Small intestine (tissue), 7 donors: Measurements from ENCODE around the gene BCKDHA. TPM values are rescaled to one million over a fixed set of nuclear protein-coding genes. Genes with fewer than 3 reads are reported as not detected.
"Not testable (repeated sequence)": the region's sequence is repeated elsewhere in the genome, so short reads cannot be mapped to it uniquely, and the experiment has no call there.

ENCODE experiments used
- DNase-seq, 2 donors: peaks; one replicate each; pipeline versions ENCODE4 v3.0.0 to v3.0.0-alpha.2; 2013
- FAIRE-seq: peaks from 2 replicates; lab custom pipeline; 2012; peaks lifted over from hg19 to GRCh38; lab: Jason Lieb, UNC
- H3K27ac ChIP-seq, 3 donors: one replicate each; pipeline ENCODE4 v1.5.1; 2013; ENCODE audit warnings: low read length in 2 of 3, mild to moderate bottlenecking in 2 of 3, control low read depth in 1 of 3, inconsistent platforms in 1 of 3, low read depth in 1 of 3, moderate library complexity in 1 of 3
- H3K27me3 ChIP-seq, 3 donors: one replicate each; pipeline ENCODE4 v1.6.1; 2013; ENCODE audit warnings: low read length in 3 of 3, inconsistent platforms in 1 of 3; ENCODE audit not compliant: control insufficient read depth in 3 of 3, insufficient read depth in 3 of 3
- H3K36me3 ChIP-seq, 3 donors: one replicate each; pipeline ENCODE4 v1.6.1; 2013; ENCODE audit warnings: low read length in 3 of 3, inconsistent platforms in 1 of 3, low read depth in 1 of 3, mild to moderate bottlenecking in 1 of 3, moderate library complexity in 1 of 3; ENCODE audit not compliant: control insufficient read depth in 3 of 3, insufficient read depth in 2 of 3
- H3K4me1 ChIP-seq, 3 donors: one replicate each; pipeline ENCODE4 v1.6.1; 2013; ENCODE audit warnings: low read length in 2 of 3, inconsistent platforms in 1 of 3, low read depth in 1 of 3, mild to moderate bottlenecking in 1 of 3, moderate library complexity in 1 of 3; ENCODE audit not compliant: control insufficient read depth in 3 of 3, insufficient read depth in 2 of 3
- H3K4me3 ChIP-seq, 3 donors: one replicate each; pipeline ENCODE4 v1.5.1; 2013; ENCODE audit warnings: low read length in 3 of 3, control low read depth in 1 of 3, inconsistent platforms in 1 of 3, low read depth in 1 of 3, mild to moderate bottlenecking in 1 of 3, moderate library complexity in 1 of 3
- H3K9me3 ChIP-seq, 2 donors: one replicate each; pipeline ENCODE4 v1.6.1; 2013; ENCODE audit warnings: low read depth in 1 of 2, low read length in 1 of 2; ENCODE audit not compliant: control insufficient read depth in 2 of 2, insufficient read depth in 1 of 2
- WGBS, 3 donors: extraction: QIAGEN DNeasy Blood & Tissue Kit; methylation state at CpG; one replicate each; pipeline ENCODE4 v1.1.7; 2013; 5-methylcytosine and 5-hydroxymethylcytosine counted together
- polyA plus RNA-seq, 4 donors: library from polyadenylated mRNA; stranded (reverse) in 3 of 4; unstranded in 1 of 4; fragments of 200-250 nt in 3 of 4; fragments of 120-200 nt in 1 of 4; gene quantifications; one replicate each; pipeline versions ENCODE4 v1.2.1 to v1.2.3, GENCODE V29; 2013
- donor health status: healthy with polysubstance abuse.
- donor health status: control.
- donor health status: control.
- donor health status: Bipolar disorder and iron deficiency.
- donor health status: healthy.

BCKDHA gene
- polyA plus RNA-seq, 4 donors = 19.9 to 34.0 (median 24.8) TPM

- H3K36me3 ChIP-seq = peaks cover 5 to 67% (median 11%) of the 10 kb centered on the region in 3 donors
- no peak for FAIRE-seq
- H3K4me1 ChIP-seq = peaks cover 2 to 58% (median 3%) of the 10 kb centered on the region in 3 donors
- no peaks in the 10 kb centered on the region for H3K9me3 ChIP-seq
- DNase-seq = no peak
- 74 to 80% (median 75%) methylated on average over 5 of the region's 5 CpGs for WGBS, 3 donors
- H3K27ac ChIP-seq = no peak overlapping the region
- no peaks in the 10 kb centered on the region for H3K27me3 ChIP-seq
- no peak overlapping the region for H3K4me3 ChIP-seq
These were observed 36.8 kb downstream of the BCKDHA start for GRCh38 chr19:41434450-41434849.

- not testable (repeated sequence) for FAIRE-seq, DNase-seq, H3K4me3 ChIP-seq, H3K27me3 ChIP-seq, H3K9me3 ChIP-seq
- 90 to 96% (median 92%) methylated on average over 11 of the region's 11 CpGs for WGBS, 3 donors
- peaks cover 5 to 61% (median 11%) of the 10 kb centered on the region in 3 donors for H3K36me3 ChIP-seq
- peak overlapping the region in 2 of 3 donors; percentile 83 to 98 for H3K27ac ChIP-seq
- peaks cover 2 to 63% (median 3%) of the 10 kb centered on the region in 3 donors for H3K4me1 ChIP-seq
These were observed 37.8 kb downstream of the BCKDHA start for GRCh38 chr19:41435376-41435775.

GRCh38 chr19:41435936-41436673 lies 38.5 kb downstream of the BCKDHA start:
- peak overlapping the region; percentile 77 to 98 (median 83) for H3K27ac ChIP-seq
- DNase-seq (peak; percentile 92 to 97), FAIRE-seq (no peak)
- peaks cover 2 to 69% (median 3%) of the 10 kb centered on the region in 3 donors for H3K4me1 ChIP-seq
- H3K27me3 ChIP-seq = no peaks in the 10 kb centered on the region
- H3K4me3 ChIP-seq = peak overlapping the region in 1 of 3 donors; percentile 5
- 56 to 79% (median 73%) methylated on average over 19 of the region's 19 CpGs for WGBS, 3 donors
- H3K9me3 ChIP-seq = no peaks in the 10 kb centered on the region
- H3K36me3 ChIP-seq = peaks cover 5 to 53% (median 11%) of the 10 kb centered on the region in 3 donors

GRCh38 chr19:41436674-41436951 lies 39.0 kb downstream of the BCKDHA start:
- Histone ChIP-seq H3K36me3 (peaks cover 5 to 49% (median 11%) of the 10 kb centered on the region in 3 donors), H3K4me3 (no peak overlapping the region), H3K27ac (peak overlapping the region; percentile 61 to 98 (median 73)), H3K9me3 (no peaks in the 10 kb centered on the region), H3K4me1 (peaks cover 3 to 72% (median 6%) of the 10 kb centered on the region in 3 donors), H3K27me3 (no peaks in the 10 kb centered on the region)
- DNase-seq = no peak
- FAIRE-seq = peak; percentile 23

- peak overlapping the region in 1 of 3 donors; percentile 98 for H3K27ac ChIP-seq
- H3K4me1 ChIP-seq = peaks cover 3 to 74% (median 7%) of the 10 kb centered on the region in 3 donors
- no peak for FAIRE-seq
- 89 to 91% (median 91%) methylated on average over 7 of the region's 7 CpGs for whole genome bisulfite sequencing, 3 donors
- H3K4me3 ChIP-seq = no peak overlapping the region
- no peaks in the 10 kb centered on the region for H3K27me3 ChIP-seq
- H3K36me3 ChIP-seq = peaks cover 2 to 35% (median 4%) of the 10 kb centered on the region in 3 donors
- H3K9me3 ChIP-seq = no peaks in the 10 kb centered on the region
- no peak for DNase-seq
These were observed 40.4 kb downstream of the BCKDHA start for GRCh38 chr19:41437944-41438574.

- DNase-seq (peak; percentile 99 to 100), FAIRE-seq (no peak)
- H3K36me3 ChIP-seq = peaks cover 0 to 23% (median 3%) of the 10 kb centered on the region in 3 donors
- no peaks in the 10 kb centered on the region for H3K27me3 ChIP-seq
- peaks cover 3 to 71% (median 9%) of the 10 kb centered on the region in 3 donors for H3K4me1 ChIP-seq
- H3K9me3 ChIP-seq = no peaks in the 10 kb centered on the region
- peak within 1 kb of the TSS; percentile 93 to 98 (median 94) for H3K27ac ChIP-seq
- WGBS, 3 donors = 0 to 1% (median 0%) methylated on average over 40 of the region's 40 CpGs
- H3K4me3 ChIP-seq = peak within 1 kb of the TSS; percentile 32 to 86 (median 78)
These were observed 42.0 kb downstream of the BCKDHA start, which contains the start of gene DMAC2 for GRCh38 chr19:41439441-41440222. Gene DMAC2 (minus strand): TSS chr19:41439912. CDS start chr19:41439899, 13 bp downstream.

GRCh38 chr19:41441321-41441945 lies 43.8 kb downstream of the BCKDHA start:
- Histone ChIP-seq H3K4me1 (peaks cover 3 to 56% (median 6%) of the 10 kb centered on the region in 3 donors), H3K27me3 (no peaks in the 10 kb centered on the region), H3K9me3 (no peaks in the 10 kb centered on the region), H3K27ac (peak overlapping the region in 2 of 3 donors; percentile 32 to 95), H3K4me3 (no peak overlapping the region), H3K36me3 (peaks cover 0 to 25% (median 3%) of the 10 kb centered on the region in 3 donors)
- FAIRE-seq = no peak
- 68 to 80% (median 71%) methylated on average over 15 of the region's 15 CpGs for WGBS, 3 donors
- peak in 1 of 2 donors; percentile 54 for DNase-seq
